ENCODE measurements around the gene COPS6. TPM values are rescaled to one million over a fixed set of nuclear protein-coding genes. Genes with fewer than 3 reads are reported as not detected.

Gene COPS6
- total RNA-seq, 1 donor from 2014 or later = 114 TPM

GRCh38 chr7:100091411-100092181 lies 2.8 kb downstream of the COPS6 start:
- intact Hi-C loops (cut with micrococcal nuclease) = no loop called here
- no peaks in the 10 kb centered on the region for H3K9me3 ChIP-seq (replicated peaks)
- no peak overlapping the region for H3K27ac ChIP-seq (replicated peaks)
- no peak overlapping the region for H3K4me3 ChIP-seq
- TF ChIP-seq CTCF (IDR thresholded peaks at IDR 0.05; ENCODE audit: borderline replicate concordance) = no peak
- no peaks in the 10 kb centered on the region for H3K27me3 ChIP-seq (ENCODE audit: low read depth)
- H3K36me3 ChIP-seq = peaks cover 64% of the 10 kb centered on the region
- no peak for DNase-seq
- H3K4me1 ChIP-seq = peaks cover 33% of the 10 kb centered on the region

GRCh38 chr7:100093054-100093453 lies 4.3 kb downstream of the COPS6 start:
- Histone ChIP-seq H3K27ac (replicated peaks) (no peak overlapping the region), H3K4me3 (no peak overlapping the region), H3K9me3 (replicated peaks) (no peaks in the 10 kb centered on the region), H3K36me3 (peaks cover 79% of the 10 kb centered on the region), H3K27me3 (ENCODE audit: low read depth) (no peaks in the 10 kb centered on the region), H3K4me1 (peaks cover 31% of the 10 kb centered on the region)
- TF ChIP-seq CTCF (IDR thresholded peaks at IDR 0.05; ENCODE audit: borderline replicate concordance) = no peak
- no peak for DNase-seq
- intact Hi-C loops (cut with micrococcal nuclease) = no loop called here

- DNase-seq = no peak
- Histone ChIP-seq H3K36me3 (peaks cover 83% of the 10 kb centered on the region), H3K27ac (replicated peaks) (no peak overlapping the region), H3K9me3 (replicated peaks) (no peaks in the 10 kb centered on the region), H3K4me3 (no peak overlapping the region), H3K4me1 (peaks cover 26% of the 10 kb centered on the region), H3K27me3 (ENCODE audit: low read depth) (no peaks in the 10 kb centered on the region)
- TF ChIP-seq CTCF (IDR thresholded peaks at IDR 0.05; ENCODE audit: borderline replicate concordance) = no peak
- intact Hi-C loops (cut with micrococcal nuclease) = no loop called here
Measured at GRCh38 chr7:100093498-100093897, 4.7 kb downstream of the COPS6 start.

GRCh38 chr7:100093925-100094486 lies 5.2 kb downstream of the COPS6 start:
- intact Hi-C loops (cut with micrococcal nuclease) = no loop called here
- no peak overlapping the region for H3K27ac ChIP-seq (replicated peaks)
- no peak for TF ChIP-seq CTCF (IDR thresholded peaks at IDR 0.05; ENCODE audit: borderline replicate concordance)

GRCh38 chr7:100095289-100095688 lies 6.5 kb downstream of the COPS6 start:
- intact Hi-C loops (cut with micrococcal nuclease) = no loop called here
- Histone ChIP-seq H3K36me3 (peaks cover 92% of the 10 kb centered on the region), H3K4me1 (peaks cover 26% of the 10 kb centered on the region), H3K4me3 (no peak overlapping the region), H3K27me3 (ENCODE audit: low read depth) (no peaks in the 10 kb centered on the region), H3K9me3 (replicated peaks) (no peaks in the 10 kb centered on the region), H3K27ac (replicated peaks) (no peak overlapping the region)
- DNase-seq = no peak
- no peak for TF ChIP-seq CTCF (IDR thresholded peaks at IDR 0.05; ENCODE audit: borderline replicate concordance)

More at GRCh38 chr7:100093925-100094486, 5.2 kb downstream of the COPS6 start:
- Histone ChIP-seq H3K4me3 (no peak overlapping the region), H3K9me3 (replicated peaks) (no peaks in the 10 kb centered on the region), H3K27me3 (ENCODE audit: low read depth) (no peaks in the 10 kb centered on the region), H3K36me3 (peaks cover 88% of the 10 kb centered on the region), H3K4me1 (peaks cover 25% of the 10 kb centered on the region)
- DNase-seq = no peak
